ENCODE measurements around the gene TRUB1.

DNA sequence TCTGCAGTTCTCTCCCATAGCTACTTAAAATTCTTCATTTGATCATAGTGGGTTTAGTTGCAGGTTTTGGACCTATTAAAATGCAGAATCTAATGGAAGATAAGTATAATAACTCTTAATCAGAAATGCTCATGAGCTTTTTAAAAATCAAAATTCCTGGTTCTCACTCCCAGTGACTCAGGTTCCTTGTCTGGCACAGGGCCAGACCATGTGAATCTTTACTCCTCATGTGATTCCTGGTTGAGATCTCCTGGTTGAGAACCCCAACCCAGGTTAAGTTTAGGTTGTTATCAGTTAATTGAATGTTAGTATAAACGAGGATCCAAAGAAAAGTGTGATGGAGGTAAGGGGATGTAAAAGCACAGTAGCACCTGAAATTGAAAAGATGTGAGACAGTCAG lies 17.5 kb upstream of the TRUB1 start:
- TF ChIP-seq SUZ12 (IDR thresholded peaks at IDR 0.05; ENCODE audit: extremely low read depth, insufficient read depth, insufficient read length), result no peak
- no peak for TF ChIP-seq ZNF274 (IDR thresholded peaks at IDR 0.05; ENCODE audit: low read depth, low read length)
